AG04450 (cell line): ENCODE data around the gene HOXA4. TPM values are rescaled to one million over a fixed set of nuclear protein-coding genes. Genes with fewer than 3 reads are reported as not detected.

ENCODE experiments used
- CTCF ChIA-PET: fragments of 300-600, 350-600 bp; formaldehyde crosslinking; extraction: SDS; loops from one replicate; lab custom pipeline; 2022; ENCODE audit warnings: antibody characterized with exemption, inconsistent platforms; lab: Charles Lee
- POLR2A ChIA-PET: fragments of 350-600 bp; formaldehyde crosslinking; extraction: SDS; loops from one replicate; lab custom pipeline; 2021; ENCODE audit warnings: antibody characterized with exemption, inconsistent platforms; lab: Yijun Ruan, JAX
- DNase-seq: peaks from one replicate; pipeline ENCODE4 v3.0.0-alpha.2; 2011; ENCODE audit warnings: low read depth, low spot score
- H3K27ac ChIP-seq: one replicate; pipeline ENCODE4 v1.5.1; 2012; ENCODE audit warnings: low read depth, low read length, control low read depth
- H3K27me3 ChIP-seq: one replicate; pipeline ENCODE4 v1.6.0; 2012; ENCODE audit warnings: low read length; ENCODE audit not compliant: control insufficient read depth, insufficient read depth
- H3K4me3 ChIP-seq: 2 replicates; pipeline ENCODE4 v1.5.1; 2011; ENCODE audit warnings: mild to moderate bottlenecking, low read depth, low read length, control low read depth
- H3K9me3 ChIP-seq: 2 replicates; pipeline ENCODE4 v1.5.1; 2012; ENCODE audit warnings: low read length; ENCODE audit not compliant: control insufficient read depth, insufficient read depth
- polyA plus RNA-seq: library from polyadenylated mRNA; depleted of rRNA; stranded (reverse); fragments of >200 nt; gene quantifications from 2 replicates; pipeline ENCODE4 v1.2.3, GENCODE V29; 2011
- TF ChIP-seq, protein P1 (sequence below): IDR thresholded peaks from 2 replicates; pipeline ENCODE4 v1.5.1; 2011; ENCODE audit warnings: low read depth, low read length, control low read depth, inconsistent platforms

Gene HOXA4
- polyA plus RNA-seq, 1 experiment, result 5.8 TPM

GRCh38 chr7:27143023-27143949 lies 12.7 kb upstream of the HOXA4 start, which contains the start of gene HOXA5:
Gene HOXA5, minus strand, starts transcription at chr7:27143681. Its CDS starts 74 bp downstream, at chr7:27143607.
- Histone ChIP-seq H3K27me3 (no peaks in the 10 kb centered on the region), H3K27ac (peak within 1 kb of the TSS; percentile 93), H3K4me3 (peak within 1 kb of the TSS; percentile 94), H3K9me3 (no peaks in the 10 kb centered on the region; the same call in 1 of the 2 replicates)
- CTCF ChIA-PET, result interaction anchor here (0.5 to 7.8 kb wide), 39 partner anchors 9 to 1283 kb away, joined by 3 to 93 read pairs (median 6); partner anchors contain the start of genes HOXA3, HOXA4 and HOXA7
- DNase-seq, result peak; percentile 100
- TF ChIP-seq, protein P1, sequence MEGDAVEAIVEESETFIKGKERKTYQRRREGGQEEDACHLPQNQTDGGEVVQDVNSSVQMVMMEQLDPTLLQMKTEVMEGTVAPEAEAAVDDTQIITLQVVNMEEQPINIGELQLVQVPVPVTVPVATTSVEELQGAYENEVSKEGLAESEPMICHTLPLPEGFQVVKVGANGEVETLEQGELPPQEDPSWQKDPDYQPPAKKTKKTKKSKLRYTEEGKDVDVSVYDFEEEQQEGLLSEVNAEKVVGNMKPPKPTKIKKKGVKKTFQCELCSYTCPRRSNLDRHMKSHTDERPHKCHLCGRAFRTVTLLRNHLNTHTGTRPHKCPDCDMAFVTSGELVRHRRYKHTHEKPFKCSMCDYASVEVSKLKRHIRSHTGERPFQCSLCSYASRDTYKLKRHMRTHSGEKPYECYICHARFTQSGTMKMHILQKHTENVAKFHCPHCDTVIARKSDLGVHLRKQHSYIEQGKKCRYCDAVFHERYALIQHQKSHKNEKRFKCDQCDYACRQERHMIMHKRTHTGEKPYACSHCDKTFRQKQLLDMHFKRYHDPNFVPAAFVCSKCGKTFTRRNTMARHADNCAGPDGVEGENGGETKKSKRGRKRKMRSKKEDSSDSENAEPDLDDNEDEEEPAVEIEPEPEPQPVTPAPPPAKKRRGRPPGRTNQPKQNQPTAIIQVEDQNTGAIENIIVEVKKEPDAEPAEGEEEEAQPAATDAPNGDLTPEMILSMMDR, result peak; percentile 84; the same call in 1 of the 2 replicates
- POLR2A ChIA-PET, result interaction anchor here (0.5 to 4.1 kb wide), 23 partner anchors 9 to 1281 kb away, joined by 3 to 23 read pairs (median 4); partner anchors contain the start of genes CBX3, HNRNPA2B1, HOXA3 and HOXA4

DNA sequence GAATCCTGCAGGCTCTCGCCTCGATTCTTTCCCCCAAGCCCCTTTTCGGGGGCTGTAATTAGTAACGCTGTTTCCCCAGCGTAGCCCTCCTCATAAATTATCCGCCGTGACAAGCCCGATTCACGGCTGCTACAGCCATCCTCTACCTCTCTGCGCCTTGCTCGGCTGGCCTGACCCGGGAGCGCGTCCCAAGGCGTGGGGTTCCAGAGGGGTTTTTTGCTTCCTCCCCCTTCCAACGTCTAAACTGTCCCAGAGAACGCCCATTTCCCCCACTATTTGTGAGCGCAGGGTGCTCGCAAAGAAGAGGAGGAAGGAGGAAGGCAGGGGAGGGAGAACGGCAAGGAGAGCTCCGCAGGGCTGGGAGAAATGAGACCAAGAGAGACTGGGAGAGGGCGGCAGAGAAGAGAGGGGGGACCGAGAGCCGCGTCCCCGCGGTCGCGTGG lies 12.0 kb upstream of the HOXA4 start:
- POLR2A ChIA-PET, result interaction anchor here (1.3 to 4.1 kb wide), 8 partner anchors 10 to 942 kb away, joined by 3 to 23 read pairs (median 8); partner anchors contain the start of genes HNRNPA2B1 and HOXA3
- no peaks in the 10 kb centered on the region for H3K27me3 ChIP-seq

GRCh38 chr7:27141923-27142579 lies 11.5 kb upstream of the HOXA4 start:
- no peak for DNase-seq
- CTCF ChIA-PET, result interaction anchor here (0.6 to 7.8 kb wide), 17 partner anchors 8 to 772 kb away, joined by 3 to 93 read pairs (median 6); partner anchors contain the start of genes HOXA3 and HOXA4
- Histone ChIP-seq H3K27me3 (no peaks in the 10 kb centered on the region), H3K9me3 (no peaks in the 10 kb centered on the region; the same call in 1 of the 2 replicates), H3K27ac (peak overlapping the region; percentile 88), H3K4me3 (peak overlapping the region; percentile 94)
- TF ChIP-seq, protein P1, result peak; percentile 28; the same call in 1 of the 2 replicates
- POLR2A ChIA-PET, result interaction anchor here (2.0 to 4.1 kb wide), 2 partner anchors 27 to 44 kb away, joined by 6 to 23 read pairs; no protein-coding TSS in a partner anchor

More for the DNA sequence above, 12.0 kb upstream of the HOXA4 start:
- TF ChIP-seq, protein P1, result no peak
- CTCF ChIA-PET, result interaction anchor here (0.9 to 7.8 kb wide), 12 partner anchors 8 to 773 kb away, joined by 3 to 93 read pairs (median 12); partner anchors contain the start of gene HOXA3
- H3K4me3 ChIP-seq, result peak overlapping the region; percentile 94
- no peak for DNase-seq
- no peaks in the 10 kb centered on the region; the same call in 1 of the 2 replicates for H3K9me3 ChIP-seq
- peak overlapping the region; percentile 88 for H3K27ac ChIP-seq

DNA sequence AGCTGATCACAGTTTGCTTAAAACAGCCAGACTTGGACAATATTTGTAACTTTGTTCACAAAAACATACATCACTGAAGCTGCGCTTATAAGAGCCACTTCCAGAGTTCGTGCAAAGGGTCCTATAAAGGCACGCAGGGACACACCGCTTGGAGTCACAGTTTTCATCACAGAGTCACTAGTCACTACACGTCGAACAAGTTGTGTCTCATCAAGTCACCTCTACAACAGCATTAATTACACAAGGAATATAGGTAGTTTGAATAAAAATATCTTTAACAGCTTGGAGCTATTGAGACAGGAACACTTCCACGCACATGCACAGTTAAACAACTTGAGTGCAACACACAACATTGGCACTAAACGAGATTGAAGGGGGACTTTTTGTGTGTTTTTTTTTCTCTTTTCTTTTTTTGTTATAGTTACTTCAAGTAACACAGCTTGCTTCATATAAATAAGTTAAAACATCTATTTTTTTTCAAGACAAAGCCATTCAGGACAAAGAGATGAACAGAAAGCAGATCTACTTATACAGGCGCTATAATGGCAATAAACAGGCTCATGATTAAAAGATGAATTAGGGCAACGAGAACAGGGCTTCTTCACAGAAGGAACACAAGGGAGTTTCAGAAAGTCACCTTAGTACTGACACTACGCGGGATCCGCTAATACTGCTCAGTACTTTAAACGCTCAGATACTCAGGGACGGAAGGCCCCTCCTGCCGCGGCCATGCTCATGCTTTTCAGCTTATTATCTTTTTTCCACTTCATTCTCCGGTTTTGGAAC lies 10.8 kb upstream of the HOXA4 start:
- Histone ChIP-seq H3K27ac (peak overlapping the region; percentile 88), H3K9me3 (no peaks in the 10 kb centered on the region; the same call in 1 of the 2 replicates), H3K27me3 (no peaks in the 10 kb centered on the region), H3K4me3 (peak overlapping the region; percentile 94)
- POLR2A ChIA-PET, result interaction anchor here (0.6 to 4.1 kb wide), 8 partner anchors 9 to 43 kb away, joined by 3 to 23 read pairs (median 4); no protein-coding TSS in a partner anchor
- TF ChIP-seq, protein P1, result no peak
- no peak for DNase-seq
- CTCF ChIA-PET, result interaction anchor here (0.6 to 7.8 kb wide), 23 partner anchors 8 to 1073 kb away, joined by 3 to 93 read pairs (median 5); partner anchors contain the start of genes HOXA3 and HOXA4
